Stimulated activated naive CD4-positive, alpha-beta T cell (primary cell): ENCODE data around the gene ELMO2.

Experiments
- DNase-seq, 6 experiments: peaks; one replicate each; lab custom pipeline; 2025; lab: John Stamatoyannopoulos, UW

Gene ELMO2

DNA sequence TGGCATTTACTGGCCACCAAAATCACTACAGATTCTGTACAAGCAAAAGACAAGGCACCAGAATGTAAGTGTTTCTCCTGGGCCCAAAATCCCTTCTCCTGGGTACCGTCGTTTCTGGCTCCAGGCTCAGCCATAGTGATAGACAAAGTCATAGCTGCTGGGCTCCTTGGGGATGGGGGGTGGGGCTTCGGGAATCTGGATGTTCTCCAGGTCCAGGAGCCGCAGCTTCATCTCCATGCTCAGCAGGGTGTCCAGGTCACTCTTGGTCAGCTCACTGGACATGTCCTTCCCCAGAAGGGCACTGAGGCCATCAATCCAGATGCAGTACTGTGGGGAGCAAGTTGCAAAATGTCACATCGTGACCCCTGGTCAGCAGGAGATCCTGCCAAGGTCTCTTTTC, 39.2 kb downstream of the ELMO2 start:
- no peak for DNase-seq

- no peak for DNase-seq
These were observed 39.6 kb downstream of the ELMO2 start for GRCh38 chr20:46366826-46367225.

- peak in 3 of 6 experiments; percentile 50 to 57 (median 54) for DNase-seq
These were observed 40.8 kb downstream of the ELMO2 start for GRCh38 chr20:46365487-46366220.

DNA sequence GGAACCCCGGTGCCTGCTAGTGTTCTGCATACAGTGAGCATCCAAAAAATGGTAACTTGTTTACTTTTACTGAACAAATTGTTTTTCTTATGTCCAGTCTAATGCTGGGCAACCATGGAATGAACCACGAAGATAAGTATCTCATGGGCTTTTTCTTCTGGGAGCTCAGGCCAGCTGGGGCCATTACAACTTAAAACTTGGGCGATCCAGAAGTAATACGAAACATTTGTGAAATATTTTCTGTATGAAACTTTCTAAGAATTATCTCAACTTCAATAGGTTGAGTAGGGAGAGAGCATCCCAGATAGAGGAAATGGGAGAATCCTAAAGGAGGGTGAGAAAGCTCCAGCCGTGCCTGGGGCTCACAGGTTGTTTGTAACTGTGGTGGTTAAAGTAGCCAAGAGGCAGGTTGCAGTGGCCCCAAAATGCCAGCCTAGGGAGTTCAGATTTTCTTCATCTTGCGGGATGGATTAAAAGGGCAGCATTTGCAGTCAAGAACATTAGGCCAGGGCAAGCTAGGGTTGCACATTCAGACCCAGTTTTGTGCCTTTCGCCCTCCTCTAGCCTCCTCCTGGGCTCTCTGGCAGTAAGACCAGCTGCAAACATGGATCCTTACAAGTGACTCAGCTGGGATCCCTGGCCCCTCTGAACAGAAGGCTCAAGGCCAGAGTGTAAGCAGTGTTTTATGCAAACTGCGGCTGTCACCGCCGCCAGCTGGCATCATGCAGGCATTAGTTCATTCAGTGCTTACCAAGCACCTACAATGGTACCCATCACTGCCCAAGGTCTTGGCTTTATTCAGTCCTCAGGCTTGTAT, 41.5 kb downstream of the ELMO2 start:
- DNase-seq: no peak

GRCh38 chr20:46363874-46364669, 42.3 kb downstream of the ELMO2 start:
- DNase-seq: peak; percentile 70 to 88 (median 84)

DNA sequence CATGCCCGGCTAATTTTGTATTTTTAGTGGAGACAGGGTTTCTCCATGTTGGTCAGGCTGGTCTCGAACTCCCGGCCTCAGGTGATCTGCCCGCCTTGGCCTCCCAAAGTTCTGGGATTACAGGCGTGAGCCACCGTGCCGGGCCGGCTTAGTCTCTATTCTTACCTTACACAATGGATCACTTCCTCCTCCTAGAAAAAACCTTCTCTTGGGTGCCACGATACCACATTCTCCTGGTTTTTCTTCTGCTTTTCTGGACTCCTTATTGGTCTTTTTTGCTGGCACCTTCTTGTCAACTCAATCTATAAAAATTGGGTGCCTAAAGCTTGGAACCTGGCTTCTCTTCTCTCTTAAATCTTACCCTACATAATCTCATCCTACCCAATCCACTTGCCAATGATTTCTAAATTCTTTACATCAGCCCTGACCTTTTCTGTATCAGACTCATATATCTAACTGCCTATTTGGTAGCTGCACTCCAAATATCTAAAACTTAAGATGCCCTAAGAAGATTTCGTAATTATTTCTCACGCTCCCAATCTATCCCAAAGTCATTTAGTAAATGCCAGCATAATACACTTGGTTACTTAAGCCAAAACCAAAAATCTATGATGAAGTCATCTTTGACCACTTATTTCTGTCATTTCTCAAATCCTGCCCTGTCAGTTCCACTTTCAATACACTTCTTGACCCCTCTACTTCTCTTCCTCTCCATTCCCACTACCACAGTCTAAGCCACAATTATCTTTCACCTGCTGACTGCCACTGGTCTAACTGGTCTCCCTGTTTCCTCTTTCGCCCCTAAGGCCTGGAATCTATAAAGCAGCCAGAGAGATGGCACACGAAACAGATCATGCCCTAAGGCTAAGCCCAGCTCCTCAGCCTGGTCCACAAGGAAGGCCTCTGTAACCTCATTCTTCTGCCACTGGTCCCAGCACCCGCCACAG, 43.2 kb downstream of the ELMO2 start:
- DNase-seq: no peak

DNA sequence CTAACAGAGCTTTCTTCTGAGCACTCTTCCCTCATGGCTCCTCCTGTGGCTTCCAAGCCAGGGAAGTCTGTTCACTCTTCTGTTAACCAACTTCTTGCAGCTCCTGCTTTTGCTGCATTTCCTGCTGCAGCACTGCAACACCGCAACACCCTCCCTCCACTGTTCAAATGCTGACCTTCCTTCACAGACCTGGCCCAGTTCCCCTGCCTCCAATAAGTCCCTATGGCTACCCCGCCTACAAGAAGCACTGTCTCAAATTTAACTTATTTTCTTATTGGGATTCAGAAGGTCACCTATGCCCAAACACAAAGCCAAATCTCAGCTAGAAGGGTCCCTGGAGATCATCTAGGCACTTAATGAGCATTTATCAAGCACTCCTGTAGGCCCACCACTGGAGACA, 44.6 kb downstream of the ELMO2 start:
- peak in 1 of 6 experiments; percentile 12 for DNase-seq

- DNase-seq: peak in 5 of 6 experiments; percentile 41 to 59 (median 54)
These were observed 45.0 kb downstream of the ELMO2 start for GRCh38 chr20:46361381-46361780.

GRCh38 chr20:46359233-46359751, 47.1 kb downstream of the ELMO2 start:
- DNase-seq: no peak

DNA sequence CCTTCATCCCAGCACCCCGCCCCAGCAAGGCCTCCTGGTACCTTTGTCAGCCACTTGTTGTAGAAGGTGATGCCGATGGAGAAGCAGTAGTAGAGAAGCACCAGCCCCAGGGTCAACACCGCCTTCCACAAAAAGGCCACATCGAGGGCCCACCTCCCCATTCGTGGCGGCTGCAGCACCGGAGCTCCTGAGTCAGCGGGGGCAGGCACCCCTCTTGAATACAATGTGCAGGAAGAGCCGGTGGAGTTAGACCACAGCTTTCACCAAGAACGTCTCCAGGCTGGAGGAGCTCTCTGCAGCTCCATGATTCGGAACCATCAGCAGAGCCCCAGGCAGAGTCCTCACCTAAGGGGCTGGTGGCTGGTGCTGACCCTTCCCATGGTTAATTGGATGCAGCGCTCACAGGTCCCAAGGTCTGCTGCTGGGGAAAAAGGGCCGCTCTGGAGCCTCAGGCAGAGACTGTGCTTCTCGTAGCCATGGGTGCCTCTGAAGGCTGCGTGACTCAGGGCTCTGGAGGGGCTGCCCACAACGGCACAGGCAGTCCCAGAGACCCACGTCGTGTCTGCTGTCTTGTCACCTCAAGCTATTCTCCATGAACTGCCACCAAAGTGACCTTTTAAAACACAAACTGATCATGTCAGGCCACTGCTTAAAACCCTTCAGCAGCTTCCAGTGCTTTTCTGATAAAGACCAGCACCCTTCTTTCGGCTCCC, 47.9 kb downstream of the ELMO2 start:
- DNase-seq: no peak

DNA sequence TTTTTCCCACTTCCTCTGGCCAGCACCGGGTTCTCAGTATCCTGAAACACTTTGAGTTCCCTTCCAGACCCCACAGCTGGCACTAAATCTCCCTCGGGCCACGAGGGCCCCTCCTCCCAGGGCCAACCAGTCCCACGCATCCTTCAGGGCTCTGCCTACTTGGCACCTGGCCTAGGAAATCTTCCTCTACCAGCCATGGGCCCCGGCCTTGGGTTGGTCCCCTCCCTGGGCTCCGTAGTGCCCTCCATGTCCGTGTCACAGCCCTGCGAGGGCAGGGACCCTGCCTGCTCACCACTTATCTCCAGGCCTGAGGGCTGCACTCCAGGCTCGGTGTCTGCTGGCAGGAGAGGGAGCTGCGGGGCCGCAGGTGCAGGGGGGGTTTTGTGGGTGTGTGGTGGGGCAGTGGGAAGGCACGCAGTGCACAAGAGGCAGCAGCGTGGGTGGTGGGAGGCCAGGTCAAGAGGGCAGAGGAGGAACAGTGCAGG, 49.3 kb downstream of the ELMO2 start:
- DNase-seq: peak in 1 of 6 experiments; percentile 20

DNA sequence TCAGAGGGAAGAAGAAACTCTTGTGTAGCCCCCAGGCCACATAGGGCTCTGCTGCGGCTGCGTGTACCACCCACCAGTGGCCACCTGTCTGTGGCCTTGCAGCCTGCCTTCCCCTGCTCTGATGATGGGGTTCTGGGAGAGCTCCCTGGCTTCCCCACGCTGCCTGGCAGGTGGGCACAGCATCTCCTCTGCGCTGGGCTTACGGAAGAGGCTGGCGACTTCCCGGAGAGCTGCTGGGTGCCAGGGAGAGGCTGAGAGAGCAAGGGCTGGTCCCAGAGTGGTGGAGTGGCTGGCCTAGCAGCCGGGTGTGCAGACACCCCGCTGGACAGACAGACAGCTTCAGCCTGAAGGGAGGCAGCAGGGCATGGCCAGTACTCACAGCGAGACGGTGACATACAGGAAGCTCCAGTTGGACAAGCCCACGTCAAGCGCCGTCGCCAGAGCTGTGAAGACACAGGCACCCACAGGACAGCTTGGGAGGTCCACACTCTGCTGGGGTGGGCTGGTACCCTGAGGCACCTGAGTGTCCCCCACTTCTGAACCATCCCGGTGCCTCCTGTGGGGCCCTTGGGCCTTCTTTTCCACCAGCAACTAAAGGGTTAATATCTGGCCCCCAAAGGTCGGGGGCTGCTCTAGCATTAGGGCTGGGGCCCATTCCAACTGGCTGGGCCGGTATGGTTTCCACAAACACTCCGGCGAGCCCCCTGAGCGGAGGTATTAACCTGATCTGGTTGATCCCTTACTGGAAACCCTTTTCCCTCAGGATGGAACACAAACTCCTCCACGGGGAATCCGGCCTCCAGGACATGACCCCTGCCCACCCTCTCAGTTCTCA, 50.0 kb downstream of the ELMO2 start:
- no peak for DNase-seq

DNA sequence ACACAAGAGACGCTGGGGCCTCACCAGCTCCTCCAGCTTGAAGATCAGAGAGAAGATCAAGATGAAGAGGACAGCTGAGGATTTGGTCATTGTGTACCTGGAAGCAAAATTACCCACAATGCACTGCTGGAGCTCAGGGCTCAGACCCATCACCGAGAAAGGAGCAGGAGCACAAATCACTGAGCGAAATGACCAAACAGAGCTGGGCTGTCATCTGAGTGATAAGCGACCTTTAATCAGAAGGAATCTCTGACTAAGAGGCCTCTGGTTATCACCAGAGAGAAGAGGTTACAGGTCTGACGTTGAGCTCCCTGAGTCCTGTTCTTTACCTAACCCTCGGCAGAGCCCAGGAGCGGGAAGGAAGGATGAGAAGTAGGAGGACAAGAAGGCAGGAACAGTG, 50.6 kb downstream of the ELMO2 start:
- no peak for DNase-seq

- no peak for DNase-seq
These were observed 51.3 kb downstream of the ELMO2 start for GRCh38 chr20:46354920-46355654.

DNA sequence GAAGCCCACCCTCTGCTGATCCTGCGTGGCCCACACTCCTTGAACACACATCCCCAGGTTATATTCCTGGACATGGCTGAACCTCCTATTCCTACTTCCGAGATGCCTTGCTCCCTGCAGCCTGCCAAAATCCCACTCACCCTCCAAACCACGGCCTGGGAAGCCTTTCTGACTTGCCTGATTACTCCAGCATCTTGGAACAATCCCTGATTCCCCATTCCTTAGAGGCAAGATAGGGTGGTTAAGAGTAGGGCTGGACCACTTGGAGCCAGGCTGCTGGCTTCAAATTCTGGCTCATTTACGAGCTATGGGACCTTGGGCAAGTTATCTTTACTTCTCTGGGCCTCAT, 52.2 kb downstream of the ELMO2 start:
- no peak for DNase-seq

GRCh38 chr20:46353500-46354206, 52.8 kb downstream of the ELMO2 start:
- DNase-seq: no peak

GRCh38 chr20:46352370-46352938, 54.0 kb downstream of the ELMO2 start:
- DNase-seq: no peak
